ENCODE measurements around the gene SIGLEC9. TPM values are rescaled to one million over a fixed set of nuclear protein-coding genes. Genes with fewer than 3 reads are reported as not detected.
"Not testable (repeated sequence)": the region's sequence is repeated elsewhere in the genome, so short reads cannot be mapped to it uniquely, and the experiment has no call there.

Gene SIGLEC9
- total RNA-seq, 1 donor from 2014 or later: 3.1 TPM

GRCh38 chr19:51145916-51146493, 21.3 kb downstream of the SIGLEC9 start:
- no peak for DNase-seq

- DNase-seq: no peak
These were observed 22.0 kb downstream of the SIGLEC9 start for GRCh38 chr19:51146751-51147150.

- peak; percentile 16 for DNase-seq
These were observed 23.0 kb downstream of the SIGLEC9 start for GRCh38 chr19:51147663-51148062.

GRCh38 chr19:51148580-51148979, 23.9 kb downstream of the SIGLEC9 start:
- DNase-seq: no peak

GRCh38 chr19:51150627-51151026, 25.9 kb downstream of the SIGLEC9 start:
- DNase-seq: no peak

- DNase-seq: no peak
These were observed 32.0 kb downstream of the SIGLEC9 start for GRCh38 chr19:51156710-51157109.

GRCh38 chr19:51157265-51157664, 32.6 kb downstream of the SIGLEC9 start:
- DNase-seq: no peak

GRCh38 chr19:51158474-51159129, 33.9 kb downstream of the SIGLEC9 start:
- no peak for DNase-seq

- no peak for DNase-seq
These were observed 35.0 kb downstream of the SIGLEC9 start for GRCh38 chr19:51159656-51160055.

- DNase-seq: no peak
These were observed 36.6 kb downstream of the SIGLEC9 start for GRCh38 chr19:51161266-51161665.

- no peak for DNase-seq
These were observed 37.3 kb downstream of the SIGLEC9 start for GRCh38 chr19:51161867-51162496.

GRCh38 chr19:51163257-51163656, 38.6 kb downstream of the SIGLEC9 start:
- no peak for DNase-seq

- DNase-seq: no peak
These were observed 39.5 kb downstream of the SIGLEC9 start for GRCh38 chr19:51164215-51164614.

- no peak for DNase-seq
These were observed 42.3 kb downstream of the SIGLEC9 start for GRCh38 chr19:51166846-51167490.

GRCh38 chr19:51168564-51169282, 44.0 kb downstream of the SIGLEC9 start:
- DNase-seq: no peak

GRCh38 chr19:51169283-51169918, 44.7 kb downstream of the SIGLEC9 start:
- not testable (repeated sequence) for DNase-seq

- DNase-seq: no peak
These were observed 47.5 kb downstream of the SIGLEC9 start for GRCh38 chr19:51172223-51172622.

GRCh38 chr19:51173681-51174080, 49.0 kb downstream of the SIGLEC9 start:
- DNase-seq: no peak

GRCh38 chr19:51179256-51179655, 54.5 kb downstream of the SIGLEC9 start:
- no peak for DNase-seq

Measured in skin of body (tissue), 2 donors.